Peyer's patch (tissue), 4 donors: ENCODE measurements around the gene LASP1. TPM values are rescaled to one million over a fixed set of nuclear protein-coding genes. Genes with fewer than 3 reads are reported as not detected.

ENCODE experiments used
- DNase-seq, 3 donors: peaks; one replicate each; pipeline ENCODE4 v3.0.0-alpha.2; 2017 to 2019
- H3K27ac ChIP-seq, 4 donors: fragments of 200-600 bp; sonication (generic); one replicate each; pipeline ENCODE4 v1.5.1; 2016 to 2019
- H3K27me3 ChIP-seq, 2 donors: fragments of 200-600 bp; sonication (generic); one replicate each; pipeline ENCODE4 v1.5.1; 2019
- H3K36me3 ChIP-seq, 3 donors: fragments of 200-600 bp; sonication (generic); one replicate each; pipeline ENCODE4 v1.5.1; 2016 to 2019
- H3K4me1 ChIP-seq, 4 donors: fragments of 200-600 bp; sonication (generic); one replicate each; pipeline ENCODE4 v1.5.1; 2016 to 2019
- H3K4me3 ChIP-seq, 4 donors: fragments of 200-600 bp; sonication (generic); 1 replicate in 3 of 4; 2 replicates in 1 of 4; pipeline ENCODE4 v1.5.1; 2016 to 2019; ENCODE audit warnings: mild to moderate bottlenecking in 1 of 4
- H3K9me3 ChIP-seq, 4 donors: fragments of 200-600 bp; sonication (generic); one replicate each; pipeline ENCODE4 v1.5.1; 2016 to 2019; ENCODE audit warnings: mild to moderate bottlenecking in 1 of 4
- CTCF ChIP-seq, 6 experiments: fragments of 450-650 bp in 4 of 6; fragments of 200-600 bp in 2 of 6; sonication (generic) in 1 of 6; IDR thresholded peaks; one replicate each; pipeline ENCODE4 v1.5.1; 2017 to 2019; ENCODE audit warnings: antibody characterized with exemption in 6 of 6, mild to moderate bottlenecking in 3 of 6, moderate library complexity in 1 of 6
- POLR2A ChIP-seq, 2 donors: fragments of 450-650 bp; IDR thresholded peaks; one replicate each; pipeline ENCODE4 v1.5.1; 2017; ENCODE audit warnings: antibody characterized with exemption in 2 of 2, mild to moderate bottlenecking in 2 of 2, moderate library complexity in 2 of 2
- total RNA-seq, 4 donors: library from RNA; depleted of rRNA; stranded (reverse); fragments of >200 nt; gene quantifications; one replicate each; pipeline ENCODE4 v1.1.0, GENCODE V29; 2016

The LASP1 gene
- total RNA-seq, 4 donors from 2014 or later: 166 to 654 (median 590) TPM

DNA sequence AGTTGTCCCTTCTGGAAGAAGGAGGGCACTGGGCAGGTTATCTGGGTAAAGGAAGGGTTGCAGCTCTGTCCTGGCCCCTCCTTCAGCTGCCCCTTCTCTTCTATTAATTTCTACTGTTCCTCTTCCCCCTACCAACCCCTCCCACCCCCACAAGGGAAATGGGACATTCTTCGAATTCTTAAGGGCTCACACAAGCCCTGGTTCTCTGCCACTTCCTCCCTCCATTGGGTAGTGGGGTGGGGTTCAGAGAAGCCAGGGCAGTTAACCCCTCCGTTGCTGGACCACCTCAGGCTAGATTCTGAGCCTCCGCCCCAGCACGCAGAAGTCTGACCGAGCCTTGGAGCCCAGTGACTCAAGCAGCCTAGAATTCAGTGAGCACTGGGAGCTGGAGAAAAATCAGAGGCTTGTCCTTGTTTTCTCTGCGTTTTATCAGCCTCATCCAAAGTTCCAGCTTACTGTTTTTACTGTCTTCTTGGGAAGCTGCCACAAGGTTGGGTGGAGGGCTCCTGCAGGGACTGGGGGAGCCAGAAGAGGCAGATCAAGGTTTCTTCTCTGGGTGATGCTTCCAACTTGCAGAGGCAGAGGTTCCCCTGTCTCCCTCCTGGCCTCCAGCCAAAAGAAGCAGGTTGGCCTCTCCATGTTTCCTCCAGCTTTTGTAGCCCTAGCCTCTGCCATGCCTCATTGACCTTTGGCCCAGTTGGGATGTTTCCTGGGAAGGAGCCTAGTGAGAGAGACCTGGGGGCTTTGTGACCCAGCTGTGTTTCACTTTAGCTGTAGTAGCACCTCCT lies 10.2 kb downstream of the LASP1 start:
- Histone ChIP-seq H3K9me3 (no peaks in the 10 kb centered on the region), H3K4me1 (peaks cover 24 to 95% (median 54%) of the 10 kb centered on the region in 4 donors), H3K27me3 (no peaks in the 10 kb centered on the region), H3K4me3 (peak overlapping the region in 2 of 4 donors; percentile 8 to 14), H3K27ac (peak overlapping the region in 3 of 4 donors; percentile 48 to 59 (median 52)), H3K36me3 (peaks cover 0 to 59% (median 0%) of the 10 kb centered on the region in 3 donors)
- DNase-seq: no peak
- TF ChIP-seq CTCF (IDR thresholded peaks at IDR 0.05): no peak
- TF ChIP-seq POLR2A (IDR thresholded peaks at IDR 0.05): no peak

DNA sequence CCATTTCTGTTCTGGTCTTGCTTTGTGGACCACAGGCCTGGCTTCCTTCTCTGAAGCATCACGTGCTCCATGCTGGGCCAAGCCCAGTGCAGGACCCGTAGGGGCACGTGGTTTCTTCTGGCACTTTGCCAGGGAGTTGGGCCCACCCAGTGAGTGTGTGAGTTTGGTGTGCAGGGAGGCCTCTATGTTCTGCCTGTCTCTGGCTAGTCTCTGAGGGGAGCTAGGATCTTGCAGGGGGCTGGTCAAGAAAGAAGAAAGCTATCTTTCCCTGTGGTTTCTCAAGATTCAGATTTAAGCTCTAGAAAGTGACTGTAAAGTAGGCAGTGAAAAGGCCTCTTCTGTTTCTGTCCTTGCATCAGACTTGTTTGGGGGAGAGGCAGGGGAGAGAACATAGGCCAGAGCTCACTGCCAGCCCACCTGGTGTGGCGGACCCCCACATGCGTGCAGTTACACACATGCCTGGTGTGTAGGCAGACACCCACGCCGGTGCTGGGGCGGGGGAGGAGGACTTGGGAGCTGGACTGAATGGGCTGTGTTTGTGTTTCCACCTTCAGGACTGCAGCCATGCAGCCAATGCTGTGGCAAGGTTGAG lies 11.8 kb downstream of the LASP1 start:
- Histone ChIP-seq H3K4me3 (no peak overlapping the region), H3K9me3 (no peaks in the 10 kb centered on the region), H3K27ac (peak overlapping the region in 3 of 4 donors; percentile 11 to 66 (median 24)), H3K4me1 (peaks cover 25 to 100% (median 64%) of the 10 kb centered on the region in 4 donors), H3K27me3 (no peaks in the 10 kb centered on the region), H3K36me3 (peaks cover 0 to 53% (median 0%) of the 10 kb centered on the region in 3 donors)
- peak in 1 of 3 donors; percentile 69 for DNase-seq
- TF ChIP-seq CTCF (IDR thresholded peaks at IDR 0.05) (no peak), POLR2A (IDR thresholded peaks at IDR 0.05) (no peak)

DNA sequence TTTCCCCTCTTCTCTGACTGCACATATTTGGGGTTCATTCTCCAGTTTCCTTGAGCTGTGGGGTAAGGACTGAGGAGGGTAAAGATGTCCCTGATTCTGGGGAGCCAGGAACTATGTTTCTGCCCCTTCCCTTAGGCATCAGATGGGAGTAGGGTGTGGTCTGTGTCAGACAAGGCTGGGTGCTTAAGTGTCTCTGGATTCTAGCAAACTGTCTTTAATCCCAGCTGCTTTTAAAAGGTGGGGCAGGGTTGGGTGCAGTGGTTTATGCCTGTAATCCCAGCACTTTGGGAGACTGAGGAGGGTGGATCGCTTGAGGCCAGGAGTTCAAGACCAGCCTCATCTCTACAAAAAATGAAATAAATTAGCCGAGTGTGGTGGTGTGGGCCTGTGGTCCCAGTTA lies 13.0 kb downstream of the LASP1 start:
- Histone ChIP-seq H3K4me3 (no peak overlapping the region), H3K36me3 (peaks cover 0 to 56% (median 0%) of the 10 kb centered on the region in 3 donors), H3K27ac (peak overlapping the region; percentile 55 to 89 (median 62)), H3K4me1 (peaks cover 25 to 100% (median 53%) of the 10 kb centered on the region in 4 donors), H3K9me3 (no peaks in the 10 kb centered on the region), H3K27me3 (no peaks in the 10 kb centered on the region)
- no peak for DNase-seq
- TF ChIP-seq POLR2A (IDR thresholded peaks at IDR 0.05) (no peak), CTCF (IDR thresholded peaks at IDR 0.05) (no peak)

- Histone ChIP-seq H3K36me3 (peaks cover 0 to 56% (median 0%) of the 10 kb centered on the region in 3 donors), H3K27me3 (no peaks in the 10 kb centered on the region)
Observed at GRCh38 chr17:38883592-38884526, 14.0 kb downstream of the LASP1 start.

More at GRCh38 chr17:38883592-38884526, 14.0 kb downstream of the LASP1 start:
- H3K9me3 ChIP-seq: no peaks in the 10 kb centered on the region
- DNase-seq: no peak
- H3K4me1 ChIP-seq: peaks cover 25 to 99% (median 50%) of the 10 kb centered on the region in 4 donors
- no peak for TF ChIP-seq POLR2A (IDR thresholded peaks at IDR 0.05)
- peak in 1 of 6 experiments; percentile 14 for TF ChIP-seq CTCF (IDR thresholded peaks at IDR 0.05)
- peak overlapping the region; percentile 55 to 89 (median 74) for H3K27ac ChIP-seq
- H3K4me3 ChIP-seq: no peak overlapping the region
